IMR-90 (cell line): ENCODE data around the gene CA11.

ENCODE experiments used
- CEBPB ChIP-seq: IDR thresholded peaks from 2 replicates; pipeline ENCODE4 v1.6.1; 2012; ENCODE audit warnings: low read depth, low read length, improper control_type of control experiment
- CTCF ChIP-seq: conservative IDR thresholded peaks from 2 replicates; pipeline ENCODE4 v1.5.1; 2012; ENCODE audit warnings: mild to moderate bottlenecking, low read depth, low read length, improper control_type of control experiment
- ELK1 ChIP-seq: fragments of 150-350 bp; IDR thresholded peaks from 2 replicates; pipeline ENCODE4 v1.6.1; 2016; ENCODE audit warnings: low read depth, mild to moderate bottlenecking, low read length, moderate library complexity, borderline replicate concordance
- FOS ChIP-seq: fragments of 150-350 bp; IDR thresholded peaks from 2 replicates; pipeline ENCODE4 v1.6.1; 2016; ENCODE audit warnings: low read depth, low read length
- MAFK ChIP-seq: IDR thresholded peaks from 2 replicates; pipeline ENCODE4 v1.6.1; 2012; ENCODE audit warnings: low read depth, low read length, improper control_type of control experiment
- NFE2L2 ChIP-seq: fragments of 150-350 bp; IDR thresholded peaks from 2 replicates; pipeline ENCODE4 v1.6.1; 2016; ENCODE audit warnings: low read depth, mild to moderate bottlenecking, low read length
- POLR2A ChIP-seq: IDR thresholded peaks from 2 replicates; pipeline ENCODE4 v1.6.1; 2012; ENCODE audit warnings: mild to moderate bottlenecking, low read depth, low read length
- RAD21 ChIP-seq: IDR thresholded peaks from 2 replicates; pipeline ENCODE4 v1.6.1; 2012; ENCODE audit warnings: low read length, improper control_type of control experiment
- RCOR1 ChIP-seq: IDR thresholded peaks from 2 replicates; pipeline ENCODE4 v1.6.1; 2012; ENCODE audit warnings: mild to moderate bottlenecking, low read length, improper control_type of control experiment; ENCODE audit not compliant: insufficient replicate concordance
- RFX5 ChIP-seq: IDR thresholded peaks from 2 replicates; pipeline ENCODE4 v1.8.0; 2012; ENCODE audit warnings: low read depth, mild to moderate bottlenecking, low read length, moderate library complexity
- SMC3 ChIP-seq: fragments of 150-350 bp; IDR thresholded peaks from 2 replicates; pipeline ENCODE4 v1.6.1; 2016; ENCODE audit warnings: low read depth, mild to moderate bottlenecking, antibody characterized with exemption, low read length, moderate library complexity
- USF2 ChIP-seq: fragments of 150-350 bp; IDR thresholded peaks from 2 replicates; pipeline ENCODE4 v1.6.1; 2017; ENCODE audit warnings: mild to moderate bottlenecking, antibody characterized with exemption, low read length, low read depth

- TF ChIP-seq RAD21 (no peak), USF2 (no peak), CTCF (no peak), RFX5 (no peak), POLR2A (no peak), CEBPB (no peak), ELK1 (no peak), FOS (no peak), NFE2L2 (no peak), RCOR1 (no peak), SMC3 (no peak), MAFK (no peak)
Observed at GRCh38 chr19:48646722-48647216, 782 bp upstream of the CA11 start.
